GM10847 (cell line): ENCODE measurements around the gene NOL3.

ENCODE experiments used
- POLR2A ChIP-seq: IDR thresholded peaks from 2 replicates; pipeline ENCODE4 v1.6.1; 2011; ENCODE audit not compliant: insufficient read length; ENCODE audit errors: extremely low read depth

Gene NOL3

DNA sequence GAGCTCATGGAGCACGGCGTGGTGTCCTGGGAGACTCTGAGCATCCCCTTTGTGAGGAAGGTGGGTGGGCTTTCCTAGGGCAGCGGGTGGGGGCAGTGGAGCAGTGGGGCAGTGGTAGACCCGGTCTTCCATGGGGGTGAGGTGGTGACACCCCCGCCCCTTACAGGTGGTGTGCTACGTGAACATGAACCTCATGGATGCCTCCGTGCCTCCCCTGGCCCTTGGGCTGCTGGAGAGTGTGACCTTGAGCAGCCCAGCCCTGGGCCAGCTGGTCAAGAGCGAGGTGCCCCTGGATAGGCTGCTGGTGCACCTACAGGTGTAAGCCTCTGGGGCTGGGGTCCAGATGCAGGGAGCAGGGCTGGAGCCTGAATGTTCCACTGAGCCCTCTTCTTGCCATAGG, 30.2 kb downstream of the NOL3 start:
- no peak for TF ChIP-seq POLR2A

DNA sequence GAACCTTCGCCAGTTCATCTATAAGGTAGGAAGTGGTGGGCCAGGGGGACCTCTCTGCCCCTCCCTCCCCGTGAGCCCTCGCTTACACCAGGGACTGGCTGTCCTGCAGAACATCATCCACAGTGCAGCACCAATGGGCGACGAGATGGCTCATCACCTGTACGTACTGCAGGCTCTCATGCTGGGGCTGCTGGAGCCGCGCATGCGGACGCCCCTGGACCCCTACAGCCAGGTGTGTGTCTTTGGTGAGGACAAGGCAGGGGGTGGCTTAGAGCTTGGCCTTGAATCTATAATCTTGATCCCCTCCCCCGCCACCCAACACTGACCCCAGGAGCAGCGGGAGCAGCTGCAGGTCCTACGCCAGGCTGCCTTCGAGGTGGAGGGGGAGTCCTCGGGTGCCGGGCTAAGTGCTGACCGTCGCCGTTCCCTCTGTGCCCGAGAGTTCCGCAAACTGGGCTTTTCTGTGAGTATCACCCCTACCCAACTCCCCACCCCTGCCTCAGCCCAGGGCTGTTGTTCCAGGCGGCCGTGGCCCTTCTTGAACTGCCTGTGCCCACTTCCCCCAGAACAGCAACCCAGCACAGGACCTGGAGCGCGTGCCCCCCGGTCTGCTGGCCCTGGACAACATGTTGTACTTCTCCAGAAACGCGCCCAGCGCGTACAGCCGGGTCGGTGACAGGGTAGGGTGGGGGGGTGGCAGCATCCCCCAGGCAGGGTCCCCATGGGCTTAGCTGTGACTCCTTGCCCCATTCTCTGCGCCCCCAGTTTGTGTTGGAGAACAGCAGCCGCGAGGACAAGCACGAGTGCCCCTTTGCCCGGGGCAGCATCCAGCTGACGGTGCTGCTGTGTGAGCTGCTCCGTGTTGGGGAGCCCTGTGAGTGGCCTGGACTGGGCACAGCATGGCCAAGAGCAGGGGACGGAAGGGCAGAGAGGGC, 31.3 kb downstream of the NOL3 start:
- TF ChIP-seq POLR2A, result no peak

DNA sequence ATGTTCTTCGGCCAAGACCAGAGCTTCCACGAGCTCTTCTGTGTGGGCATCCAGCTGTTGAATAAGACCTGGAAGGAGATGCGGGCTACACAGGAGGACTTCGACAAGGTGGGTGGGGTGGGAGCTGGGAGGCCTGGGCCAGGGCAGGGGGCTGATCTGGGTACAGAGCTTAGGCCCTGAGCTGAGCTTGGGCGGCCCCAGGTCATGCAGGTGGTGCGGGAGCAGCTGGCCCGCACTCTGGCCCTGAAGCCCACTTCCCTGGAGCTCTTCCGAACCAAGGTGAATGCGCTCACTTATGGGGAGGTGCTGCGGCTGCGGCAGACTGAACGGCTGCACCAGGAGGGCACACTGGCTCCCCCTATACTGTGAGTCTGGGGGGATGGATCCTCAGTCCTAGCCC, 32.1 kb downstream of the NOL3 start:
- no peak for TF ChIP-seq POLR2A

DNA sequence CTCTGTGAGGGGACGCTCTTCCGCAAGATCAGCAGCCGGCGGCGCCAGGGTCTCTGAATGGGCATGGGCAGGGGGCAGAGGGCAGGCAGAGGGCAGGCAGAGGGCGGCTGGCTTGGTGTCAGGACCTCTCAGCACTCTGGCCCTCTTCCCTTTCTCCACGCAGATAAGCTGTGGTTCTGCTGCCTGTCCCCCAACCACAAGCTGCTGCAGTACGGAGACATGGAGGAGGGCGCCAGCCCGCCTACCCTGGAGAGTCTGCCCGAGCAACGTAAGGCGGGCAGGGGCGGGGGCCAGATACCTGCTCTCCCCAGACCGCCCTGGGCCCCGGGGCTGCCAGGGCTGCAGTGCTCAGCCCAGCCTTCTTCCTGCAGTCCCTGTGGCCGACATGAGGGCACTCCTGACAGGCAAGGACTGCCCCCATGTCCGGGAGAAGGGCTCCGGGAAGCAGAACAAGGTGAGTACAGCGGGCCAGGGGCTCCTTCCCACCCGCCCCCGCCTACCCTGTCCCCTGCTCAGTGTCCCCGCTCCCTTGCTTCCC, 32.7 kb downstream of the NOL3 start:
- TF ChIP-seq POLR2A, result no peak

DNA sequence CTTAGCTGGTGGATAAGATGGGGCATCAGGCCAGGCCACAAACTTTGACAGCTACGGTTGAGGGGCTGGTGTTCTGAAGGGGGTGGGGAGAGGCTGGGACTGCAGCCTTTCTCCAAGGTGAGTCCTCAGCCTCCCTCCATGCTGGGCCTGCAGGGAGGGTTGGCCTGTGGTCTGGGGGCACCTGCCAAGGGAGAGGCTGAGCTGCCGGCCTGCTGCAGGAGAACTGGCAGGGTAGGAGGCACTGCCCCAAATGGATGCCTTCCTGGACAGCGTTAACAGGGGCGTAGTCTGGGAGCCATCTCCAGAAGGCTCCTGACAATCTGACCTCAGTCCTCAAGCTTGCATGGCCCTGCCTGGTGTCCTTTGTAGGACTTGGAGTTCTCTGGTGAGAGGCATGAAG, 33.7 kb downstream of the NOL3 start:
- TF ChIP-seq POLR2A, result no peak

DNA sequence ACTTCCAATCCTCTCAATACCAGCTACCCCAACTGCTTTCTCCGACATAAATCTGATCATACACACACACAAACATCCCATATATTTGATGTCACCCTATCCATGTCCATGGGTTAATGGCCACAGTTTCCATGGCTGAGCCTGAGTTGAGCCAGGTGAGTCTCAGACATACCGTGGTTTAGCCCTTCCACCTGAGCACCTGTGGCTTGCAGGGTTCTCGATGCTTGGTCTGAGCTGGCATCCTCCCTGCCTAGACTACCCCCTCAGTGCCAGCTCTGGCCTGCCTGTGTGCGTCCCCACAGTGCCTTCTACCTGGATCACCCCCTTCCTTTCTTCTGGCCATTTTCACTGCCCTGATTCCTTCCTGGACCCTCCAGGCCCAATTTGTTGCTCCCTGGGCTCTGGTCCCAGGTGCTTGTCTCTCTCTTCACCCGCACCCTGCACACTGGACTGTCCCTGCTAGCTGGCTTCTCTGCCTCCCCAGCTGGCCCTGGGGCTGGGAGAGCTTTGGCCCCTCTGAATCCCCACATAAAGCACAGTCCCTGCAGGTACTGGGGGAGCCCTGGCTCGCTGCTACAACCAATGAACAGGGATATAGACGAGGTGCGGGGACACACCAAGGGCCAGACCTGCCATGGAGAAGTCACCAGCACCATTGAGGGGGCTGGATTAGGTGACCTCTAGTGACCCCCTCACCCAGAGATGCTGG, 35.9 kb downstream of the NOL3 start:
- TF ChIP-seq POLR2A, result no peak

DNA sequence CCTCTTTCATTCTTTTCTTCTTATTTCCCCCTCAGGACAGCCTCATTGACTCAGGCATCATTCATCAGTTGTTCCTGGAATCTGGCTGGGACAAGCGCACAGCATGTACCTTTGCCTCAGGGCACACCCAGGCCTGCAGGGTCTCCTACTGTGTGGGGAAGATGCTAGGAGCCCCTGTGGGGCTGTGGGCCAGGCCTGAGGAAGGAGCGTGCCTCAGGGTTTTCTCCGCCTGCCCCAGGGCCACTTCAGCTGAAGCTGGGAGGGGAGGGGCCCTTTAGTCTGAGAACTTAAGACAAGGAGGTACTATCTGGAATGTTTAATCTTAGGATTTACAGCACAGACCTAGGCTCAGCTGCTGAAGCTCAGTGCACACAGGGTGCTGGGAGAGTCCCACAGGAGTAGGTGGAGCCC, 36.5 kb downstream of the NOL3 start:
- no peak for TF ChIP-seq POLR2A

DNA sequence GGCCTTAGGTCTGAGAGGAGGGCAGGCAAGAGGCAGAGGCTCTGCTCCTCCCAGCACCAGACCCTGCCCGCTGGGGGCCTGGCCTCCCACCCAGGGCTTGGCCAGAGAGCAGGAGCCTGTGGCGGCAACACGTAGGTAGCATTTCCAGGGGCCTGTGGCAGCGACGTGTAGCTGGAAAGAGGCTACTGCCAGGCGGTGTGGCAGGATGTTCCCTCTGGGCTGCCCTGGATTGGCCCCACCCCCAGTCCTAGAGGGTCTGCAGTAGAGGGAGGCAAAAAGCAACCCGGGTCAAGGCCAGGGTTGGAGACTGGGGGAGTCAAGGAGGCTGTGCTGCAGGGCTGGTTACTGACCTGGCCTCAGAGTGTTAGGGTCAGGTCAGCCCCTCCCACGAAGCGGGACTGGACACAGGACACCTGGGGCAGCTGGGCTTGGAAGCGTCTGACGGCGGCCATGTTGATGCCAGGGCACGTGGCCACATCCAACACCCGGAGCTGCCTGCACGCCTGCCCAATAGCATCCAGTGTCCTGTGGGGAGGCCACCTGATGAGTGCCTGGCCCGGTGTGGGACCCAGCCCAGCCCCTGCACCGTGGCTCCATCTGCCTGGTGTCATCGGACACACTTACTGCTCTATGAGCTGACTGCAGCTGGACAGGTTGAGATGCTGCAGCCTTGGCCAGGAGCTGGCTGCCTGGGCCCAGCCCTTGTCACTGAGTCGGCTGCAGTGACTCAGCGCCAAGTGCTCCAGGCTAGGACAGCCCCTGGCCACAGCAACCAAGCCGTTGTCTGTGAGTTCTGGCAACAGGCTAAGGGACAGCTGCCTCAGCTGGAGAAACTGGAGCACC, 37.1 kb downstream of the NOL3 start:
- no peak for TF ChIP-seq POLR2A

DNA sequence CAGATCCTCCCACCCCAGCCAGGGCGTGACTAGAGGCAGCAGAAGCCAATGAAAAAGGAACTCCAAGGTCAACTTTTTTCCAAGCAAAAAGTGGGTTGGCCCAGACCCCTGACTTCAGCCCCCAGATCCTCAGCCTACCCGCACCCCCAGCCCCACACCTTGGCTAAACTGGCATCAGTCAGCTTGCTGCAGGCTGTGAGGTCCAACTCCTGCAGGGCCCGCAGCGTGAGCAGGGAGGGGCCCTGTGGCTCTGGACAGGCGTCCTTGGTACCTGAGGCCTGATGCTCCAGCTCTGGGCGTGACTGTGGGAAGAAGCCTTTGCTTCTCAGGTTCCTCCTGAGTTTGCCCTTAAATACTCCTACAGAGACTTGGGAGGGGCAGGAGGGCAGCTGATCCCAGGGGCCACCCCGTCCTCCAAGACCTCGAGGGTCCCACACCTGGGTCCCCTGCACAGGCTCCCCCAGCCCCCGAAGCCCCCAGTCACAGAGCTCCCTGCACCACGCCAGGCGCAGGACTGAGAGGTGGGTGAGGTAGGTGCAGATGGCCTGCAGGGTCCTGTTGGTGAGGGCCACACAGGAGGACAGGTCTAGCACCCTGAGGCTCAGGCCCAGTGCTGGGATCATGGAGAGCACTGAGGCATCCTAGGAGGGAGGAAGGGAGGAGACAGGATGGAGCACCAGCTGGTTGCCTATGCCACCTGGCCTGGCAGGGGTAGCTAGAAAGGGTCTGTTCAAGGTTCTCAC, 38.0 kb downstream of the NOL3 start:
- TF ChIP-seq POLR2A, result no peak

DNA sequence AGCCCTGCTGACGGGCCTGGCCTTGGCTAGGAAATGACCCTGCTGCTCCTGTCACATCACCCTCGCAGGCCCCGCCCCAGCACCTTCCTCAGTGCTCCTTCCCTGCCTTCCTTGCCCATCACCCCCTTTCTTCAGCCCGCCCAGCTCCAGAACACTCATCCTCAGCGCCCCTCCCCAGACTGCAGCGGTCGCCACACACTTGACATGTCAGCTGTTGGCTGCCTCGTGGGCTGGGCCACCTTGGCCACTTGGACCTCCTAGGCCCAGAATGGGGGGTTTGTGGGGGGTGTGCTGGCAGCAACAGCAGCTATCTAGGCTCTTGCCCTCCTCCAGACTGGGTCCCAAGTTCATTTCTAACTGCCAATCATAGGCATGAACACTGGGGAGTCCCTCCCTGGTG, 39.2 kb downstream of the NOL3 start:
- no peak for TF ChIP-seq POLR2A

DNA sequence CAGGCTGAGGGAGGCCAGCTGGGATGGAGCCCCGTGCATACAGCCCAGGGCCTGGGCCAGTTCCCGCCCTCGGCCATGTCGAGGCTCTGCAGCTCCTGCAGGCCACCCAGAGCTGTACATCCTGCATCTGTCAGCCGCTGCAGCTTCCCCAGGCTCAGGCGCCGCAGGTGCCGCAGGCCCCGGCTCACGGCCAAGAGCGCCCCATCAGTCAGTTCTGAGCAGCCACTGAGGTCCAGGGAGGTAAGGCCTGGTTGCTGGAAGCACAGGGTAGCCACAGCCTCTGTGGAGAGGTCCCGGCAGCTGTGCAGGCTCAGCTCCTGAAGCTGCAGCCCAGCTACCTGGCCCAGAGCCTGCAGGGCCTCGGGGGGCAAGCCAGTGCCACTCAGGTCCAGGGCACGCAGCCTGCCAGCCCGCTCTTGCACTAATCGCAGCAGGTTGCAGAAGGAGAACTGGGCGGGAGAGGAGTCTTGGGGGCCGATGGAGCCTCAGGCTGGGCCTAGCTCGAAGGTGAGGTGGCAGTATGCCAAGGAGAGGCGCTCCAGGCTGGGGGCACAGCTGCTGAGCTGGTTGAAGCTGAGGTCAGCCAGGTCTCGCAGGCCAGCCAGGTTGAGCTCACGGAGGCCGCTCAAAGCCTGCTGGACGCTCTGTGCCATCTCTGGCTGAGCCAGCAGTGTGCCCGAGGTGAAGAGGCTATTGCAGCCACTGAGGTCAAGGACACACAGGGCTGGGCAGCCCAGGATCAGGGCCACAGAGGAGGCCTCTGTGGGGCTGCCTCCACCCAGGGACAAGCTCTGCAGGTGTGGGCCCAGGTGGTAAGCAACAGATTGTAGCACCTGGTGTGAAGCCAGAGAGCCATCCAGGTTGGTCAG, 40.0 kb downstream of the NOL3 start:
- no peak for TF ChIP-seq POLR2A

DNA sequence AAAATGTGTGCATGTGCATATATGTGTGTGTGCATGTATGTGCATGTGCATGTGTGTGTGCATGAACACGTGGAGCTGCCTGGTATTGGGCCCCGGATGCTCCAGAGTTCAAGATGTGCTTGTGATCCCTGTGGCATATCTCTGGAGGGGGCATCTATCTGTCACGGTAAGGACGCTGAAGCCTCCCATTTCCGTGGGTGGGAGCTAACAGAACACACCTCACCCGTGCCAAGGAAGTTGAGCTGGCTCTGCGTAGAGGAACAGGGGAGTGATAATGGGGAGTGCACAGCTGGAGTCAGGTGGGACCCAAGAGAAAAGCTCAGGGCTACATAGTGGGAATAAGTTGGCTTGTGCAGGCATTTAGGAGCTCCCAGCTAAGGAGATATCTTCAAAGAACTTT, 41.3 kb downstream of the NOL3 start:
- TF ChIP-seq POLR2A, result no peak

DNA sequence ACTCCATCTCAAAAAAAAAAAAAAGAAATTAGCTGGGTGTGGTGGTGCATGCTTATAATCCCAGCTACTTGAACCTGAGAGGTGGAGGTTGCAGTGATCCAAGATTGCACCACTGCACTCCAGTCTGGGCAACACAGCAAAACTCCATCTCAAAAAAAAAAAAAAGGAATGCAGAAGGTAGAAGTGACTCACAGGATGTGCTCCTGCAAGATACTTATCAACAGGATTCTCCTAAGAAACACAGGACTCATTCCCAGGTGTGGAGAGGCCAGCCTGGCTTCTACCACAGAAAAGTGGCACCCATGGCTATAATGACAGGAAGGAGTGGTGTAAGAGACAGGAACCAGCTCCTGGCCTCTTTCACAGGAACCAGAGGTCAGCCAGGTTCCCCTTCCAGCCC, 42.4 kb downstream of the NOL3 start:
- TF ChIP-seq POLR2A, result no peak
